Stimulated activated naive CD8-positive, alpha-beta T cell treated with anti-CD3 and anti-CD28 coated beads, Interleukin-15, Interleukin-2, amounts not matched to agents 100 U/mL and 50 U/mL, for 24 hours (primary cell): ENCODE data around the gene TALDO1.
A peak's percentile ranks its signal among the peaks of the same experiment; 100 is the strongest.

Source experiments
- ATAC-seq: fragments of 150-1000 bp; cut with Tn5 transposase; one replicate; pipeline ENCODE4 v1.10.0; 2021
- DNase-seq: peaks from one replicate; pipeline ENCODE4 v3.0.0; 2021

Gene TALDO1

DNA sequence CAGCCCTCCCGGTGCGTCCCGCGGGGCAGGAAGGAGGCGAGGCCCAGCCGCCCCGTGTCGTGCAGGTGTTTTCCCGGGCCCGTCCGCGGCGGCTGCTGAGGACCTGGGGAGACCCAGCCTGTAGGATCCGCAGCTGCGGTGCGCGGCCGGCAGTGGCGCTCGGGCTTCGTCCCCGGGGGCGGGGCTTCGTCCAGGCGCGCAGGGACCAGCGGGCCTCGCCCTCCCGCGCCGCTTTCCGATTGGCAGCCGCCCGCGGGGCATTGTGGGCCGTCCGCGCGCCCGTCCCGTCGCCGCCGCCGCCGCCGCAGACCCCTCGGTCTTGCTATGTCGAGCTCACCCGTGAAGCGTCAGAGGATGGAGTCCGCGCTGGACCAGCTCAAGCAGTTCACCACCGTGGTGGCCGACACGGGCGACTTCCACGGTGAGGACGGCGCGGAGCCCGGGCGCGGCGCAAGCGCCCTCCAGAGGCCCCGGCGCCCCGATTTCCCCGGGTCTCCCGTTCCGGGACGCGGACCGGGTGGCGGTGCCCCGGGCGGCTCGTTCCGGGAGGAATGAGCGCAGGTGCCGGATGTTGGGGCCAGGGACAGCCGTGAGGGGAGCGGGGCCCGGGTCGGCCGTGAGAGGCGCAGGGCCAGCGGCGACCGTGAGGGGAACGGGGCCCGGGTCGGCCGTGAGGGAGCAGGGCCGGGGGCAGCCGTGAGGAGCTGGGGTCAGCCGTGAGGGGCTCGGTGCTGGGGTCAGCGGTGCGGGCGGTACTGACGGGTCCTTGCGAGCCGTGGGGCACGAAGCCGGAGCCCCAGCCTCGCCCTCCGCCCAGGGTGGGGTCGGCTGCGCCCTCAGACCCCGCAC lies at the start of gene TALDO1:
TALDO1 (plus strand) TSS at position 307 of the 849 bp plus-strand sequence; CDS start at position 325, 18 bp downstream.
- ATAC-seq, result peak; percentile 94
- DNase-seq, result peak; percentile 94

DNA sequence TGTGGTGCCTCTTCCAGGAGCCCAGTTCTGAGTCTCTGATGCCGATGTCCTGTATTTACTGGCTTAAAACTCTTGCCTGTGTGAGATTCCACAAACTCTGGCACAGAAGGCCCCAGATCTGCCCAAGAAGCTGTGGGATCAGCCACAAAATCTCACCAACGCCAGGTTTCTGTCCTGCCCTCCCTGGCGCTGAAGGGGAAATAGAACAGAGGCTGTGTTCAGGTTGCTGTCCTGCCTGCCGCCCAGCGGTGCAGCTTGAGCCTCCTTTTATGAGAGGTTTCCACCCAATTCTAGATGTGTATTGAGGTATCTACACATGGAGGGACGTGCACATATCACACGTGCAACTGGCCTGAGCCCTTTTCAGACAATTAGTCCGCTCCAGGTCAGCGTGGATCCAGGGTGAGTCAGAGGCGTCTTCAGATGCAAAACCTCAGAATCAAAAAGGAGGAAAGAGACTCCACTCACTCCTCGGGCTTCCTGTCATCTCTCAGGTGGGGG lies 49.4 kb upstream of the TALDO1 start:
- DNase-seq, result no peak
- no peak for ATAC-seq

DNA sequence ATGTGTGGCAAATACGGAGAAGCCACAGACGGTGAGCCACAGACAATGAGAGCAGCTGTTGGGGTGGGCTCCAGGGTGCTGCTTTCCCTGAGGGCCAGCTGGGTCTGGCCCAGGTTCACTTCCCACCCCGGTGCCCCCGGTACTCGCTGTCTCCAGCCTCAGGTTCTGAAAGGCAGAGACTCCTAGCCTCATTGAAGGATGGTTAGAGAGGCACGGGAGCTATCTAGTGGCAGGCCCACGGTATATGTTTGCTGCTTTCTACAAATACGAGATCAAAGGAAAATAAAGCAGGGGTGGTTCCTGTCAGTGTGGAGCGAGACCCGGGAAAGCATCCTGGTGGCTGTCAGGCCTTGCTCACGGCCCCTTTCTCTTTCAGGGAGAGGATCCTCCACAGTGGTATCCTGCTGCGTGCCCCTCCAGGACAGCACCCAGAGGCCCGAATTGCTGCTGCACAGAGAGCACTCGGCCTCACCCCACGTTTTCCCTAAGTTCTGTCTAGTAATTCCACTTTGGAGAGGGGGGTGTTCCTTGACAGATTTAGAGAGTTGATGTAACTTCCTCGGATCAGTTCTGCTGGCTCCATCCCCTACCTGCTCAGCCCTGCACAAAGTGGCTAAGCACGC lies 48.7 kb upstream of the TALDO1 start:
- no peak for ATAC-seq
- no peak for DNase-seq

DNA sequence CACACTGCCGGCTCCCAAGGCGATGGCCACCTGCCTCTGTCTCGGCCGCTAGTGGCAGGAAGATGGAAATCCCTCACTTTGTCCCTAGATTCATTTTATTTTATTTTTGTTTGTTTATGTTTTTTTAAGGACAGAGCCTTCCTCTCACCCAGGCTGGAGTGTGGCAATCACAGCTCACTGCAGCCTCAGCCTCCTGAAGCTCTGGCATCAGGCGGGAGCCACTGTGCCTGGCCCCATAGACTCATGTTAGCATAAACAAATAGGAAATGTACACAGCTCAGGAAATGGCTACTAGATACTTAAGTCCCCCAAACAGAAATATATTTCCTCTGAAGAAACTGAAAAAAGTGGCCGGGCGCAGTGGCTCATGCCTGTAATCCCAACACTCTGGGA lies 48.2 kb upstream of the TALDO1 start:
- ATAC-seq (no peak), DNase-seq (no peak)

DNA sequence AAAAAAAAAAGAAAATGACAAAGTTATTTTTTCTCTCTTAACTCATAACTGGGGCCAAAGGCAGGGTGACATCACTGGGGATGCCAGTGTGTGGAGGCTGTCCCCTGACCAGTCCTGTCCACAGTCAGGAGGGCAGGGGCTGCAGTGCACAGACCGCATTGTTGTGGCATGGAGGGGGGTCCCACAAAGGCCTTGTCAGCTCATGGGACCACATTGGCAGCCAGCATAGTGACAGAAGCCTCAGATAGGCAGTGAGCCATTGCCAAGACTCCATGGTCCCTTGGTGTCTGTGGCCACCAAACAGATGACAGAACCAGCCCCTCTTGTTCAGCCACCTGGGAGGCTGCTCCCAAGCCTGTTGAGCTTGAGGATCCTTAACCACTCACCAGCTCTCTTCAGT lies 47.5 kb upstream of the TALDO1 start:
- no peak for DNase-seq
- no peak for ATAC-seq

DNA sequence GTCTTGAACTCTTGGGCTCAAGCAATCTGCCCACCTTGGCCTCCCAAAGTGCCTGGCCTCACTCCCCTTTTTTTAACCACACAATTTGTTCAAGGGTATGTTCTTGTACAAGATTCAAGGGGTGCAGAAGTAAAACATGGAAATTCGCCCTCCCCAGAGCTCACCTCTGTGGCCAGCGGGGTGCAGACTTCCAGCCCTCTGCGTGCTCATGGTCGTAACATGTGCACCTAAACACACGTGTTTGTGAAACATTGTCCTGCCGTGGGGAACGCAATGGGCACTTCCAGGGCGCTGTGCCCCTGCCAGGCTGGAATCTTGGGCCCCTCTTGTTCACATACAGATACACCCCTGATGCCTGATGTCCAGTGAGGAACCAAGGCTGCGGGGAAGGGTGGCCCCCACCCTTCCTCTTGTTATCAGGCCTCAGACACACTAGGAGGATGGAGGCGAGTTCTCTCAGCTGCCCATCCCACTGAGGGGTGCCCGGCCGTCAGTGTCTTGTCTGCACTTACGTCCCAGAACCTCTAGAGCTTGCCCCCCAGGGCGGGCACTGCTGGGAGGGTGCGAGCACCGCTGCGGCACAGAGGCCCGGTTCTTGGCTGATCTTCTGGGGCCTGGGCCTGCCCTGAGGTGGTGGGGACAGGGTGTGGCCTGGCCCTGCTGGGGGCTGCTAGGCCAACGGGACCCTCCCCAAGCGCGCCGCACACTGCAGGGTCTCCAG lies 45.4 kb upstream of the TALDO1 start:
- DNase-seq, result no peak
- ATAC-seq, result no peak

DNA sequence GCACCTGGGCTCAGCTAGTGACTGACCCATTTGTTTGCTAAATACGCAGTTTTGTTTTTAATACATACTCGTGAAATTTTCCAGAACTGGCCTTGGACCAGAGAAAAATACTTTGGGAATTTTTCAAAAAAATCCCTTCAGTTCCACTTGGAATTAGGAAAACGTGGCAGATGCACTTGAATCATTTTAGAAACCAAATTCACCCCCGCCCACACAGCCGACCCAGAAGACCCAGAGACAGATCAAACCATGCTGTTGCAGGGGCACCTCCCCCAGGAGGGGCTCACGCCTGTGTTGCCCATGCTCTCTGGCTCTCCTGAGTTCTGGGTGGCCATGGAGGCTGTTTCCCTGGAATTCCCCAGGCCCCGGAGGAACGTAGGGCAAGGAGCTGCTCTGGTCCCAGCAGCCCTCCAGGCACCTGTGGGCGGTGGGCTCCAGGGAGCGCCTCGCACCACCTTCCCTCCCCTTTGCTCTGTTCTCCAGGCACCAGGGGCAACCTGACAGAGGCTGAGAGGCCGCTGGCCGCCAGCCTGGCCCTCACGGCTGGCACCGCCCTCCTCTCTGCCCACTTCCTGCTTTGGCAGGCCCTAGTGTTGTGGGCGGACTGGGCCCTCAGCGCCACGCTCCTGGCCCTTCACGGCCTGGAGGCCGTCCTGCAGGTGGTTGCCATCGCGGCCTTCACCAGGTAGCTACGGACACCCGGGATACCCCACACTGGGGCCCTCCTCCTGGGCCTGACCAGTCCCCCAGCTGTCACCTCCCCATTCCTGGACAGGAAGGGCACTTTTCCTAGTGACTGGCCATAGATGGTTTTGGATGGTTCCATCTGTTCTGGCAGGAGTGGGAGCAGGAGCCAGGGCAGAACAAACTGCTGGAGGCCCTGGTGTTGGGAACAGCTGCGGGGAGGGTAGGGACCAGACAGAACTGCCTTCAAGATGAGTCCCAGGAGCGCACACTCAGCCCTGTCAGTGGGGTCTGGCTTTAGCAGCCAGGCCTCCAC lies 44.5 kb upstream of the TALDO1 start:
- DNase-seq, result no peak
- ATAC-seq, result no peak

DNA sequence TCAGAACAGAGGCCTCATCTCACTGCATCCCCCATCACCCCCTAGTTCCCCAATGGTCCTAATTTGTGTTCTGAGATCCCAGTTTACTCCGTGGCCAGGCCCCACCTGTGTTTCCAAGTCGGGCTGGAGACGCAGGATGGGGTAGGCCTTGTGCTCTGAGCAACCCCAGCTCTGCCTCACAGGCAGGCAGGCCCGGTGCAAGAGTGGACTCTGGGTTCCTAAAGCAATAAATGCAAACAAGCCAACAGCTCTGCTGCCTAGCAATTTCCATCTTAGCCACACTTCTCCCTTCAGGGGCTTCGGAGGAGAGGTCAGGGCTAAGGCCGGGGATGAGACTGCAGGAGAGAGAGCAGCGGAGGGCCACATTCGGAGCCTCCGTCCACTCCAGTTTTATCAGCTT lies 43.8 kb upstream of the TALDO1 start:
- ATAC-seq (no peak), DNase-seq (no peak)

DNA sequence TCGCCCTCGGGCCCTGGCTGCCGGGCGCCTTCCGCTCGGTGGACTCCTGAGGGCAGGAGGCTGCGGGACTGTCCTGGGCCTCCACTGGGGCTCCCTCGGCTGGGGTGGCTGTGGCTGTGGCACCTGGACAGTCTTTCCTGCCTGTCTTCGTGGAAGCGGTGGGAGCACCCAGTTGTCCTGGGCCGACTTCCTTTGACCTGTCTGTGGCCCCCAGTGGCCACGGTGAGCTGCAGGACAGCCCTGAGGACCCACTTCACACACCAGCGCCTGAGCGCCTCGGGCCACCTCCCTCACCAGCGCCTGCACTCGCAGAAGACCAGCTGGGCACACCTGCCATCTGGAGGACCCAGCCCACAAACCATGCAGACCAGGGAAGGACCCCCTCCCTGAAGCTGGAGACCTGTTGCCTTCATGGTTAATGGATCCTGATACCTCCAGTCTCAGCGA lies 43.0 kb upstream of the TALDO1 start:
- ATAC-seq, result no peak

DNA sequence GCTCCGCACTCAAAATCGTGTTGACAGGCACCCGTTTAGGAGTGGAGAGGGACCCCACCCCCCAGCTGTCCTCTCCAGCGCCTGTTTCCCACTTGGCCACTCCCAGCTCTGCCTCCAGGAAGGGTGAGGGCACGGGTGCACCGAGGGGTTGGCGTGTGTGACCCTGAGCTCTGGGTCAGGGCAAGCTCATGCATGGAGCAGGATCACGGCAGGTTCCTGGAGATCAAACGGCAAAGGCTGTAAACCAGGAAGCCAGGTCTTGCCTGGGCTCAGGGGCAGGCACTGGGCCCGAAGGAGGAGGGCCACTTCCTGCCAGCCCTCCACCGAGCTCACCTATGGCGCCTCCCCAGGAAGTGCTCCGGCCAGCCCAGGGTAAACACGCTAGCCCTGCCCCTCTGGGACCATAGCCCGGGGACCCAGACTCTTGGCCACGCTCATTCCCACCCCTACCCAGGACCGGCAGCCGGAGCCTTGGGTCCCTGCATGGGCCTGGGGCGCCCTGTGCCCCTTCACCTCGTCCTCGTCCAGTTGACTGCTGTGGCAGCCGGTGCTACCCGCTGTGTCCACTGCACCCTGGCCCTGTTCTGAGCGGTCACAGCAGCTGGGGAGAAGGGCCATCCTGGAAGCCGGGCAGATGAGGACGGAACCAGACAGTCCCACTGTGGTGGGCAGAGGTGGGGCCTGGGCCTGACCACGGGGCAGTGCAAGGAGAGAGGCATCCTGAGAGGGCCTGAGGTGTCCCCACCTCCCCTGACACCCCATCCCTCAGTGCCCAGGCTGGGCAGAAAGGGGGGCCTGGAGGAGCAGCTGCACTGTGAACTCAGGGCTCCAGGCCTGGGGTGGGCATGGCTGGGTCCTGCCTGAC lies 42.3 kb upstream of the TALDO1 start:
- no peak for DNase-seq
- no peak for ATAC-seq

More for the DNA sequence above, 43.0 kb upstream of the TALDO1 start:
- DNase-seq, result no peak

DNA sequence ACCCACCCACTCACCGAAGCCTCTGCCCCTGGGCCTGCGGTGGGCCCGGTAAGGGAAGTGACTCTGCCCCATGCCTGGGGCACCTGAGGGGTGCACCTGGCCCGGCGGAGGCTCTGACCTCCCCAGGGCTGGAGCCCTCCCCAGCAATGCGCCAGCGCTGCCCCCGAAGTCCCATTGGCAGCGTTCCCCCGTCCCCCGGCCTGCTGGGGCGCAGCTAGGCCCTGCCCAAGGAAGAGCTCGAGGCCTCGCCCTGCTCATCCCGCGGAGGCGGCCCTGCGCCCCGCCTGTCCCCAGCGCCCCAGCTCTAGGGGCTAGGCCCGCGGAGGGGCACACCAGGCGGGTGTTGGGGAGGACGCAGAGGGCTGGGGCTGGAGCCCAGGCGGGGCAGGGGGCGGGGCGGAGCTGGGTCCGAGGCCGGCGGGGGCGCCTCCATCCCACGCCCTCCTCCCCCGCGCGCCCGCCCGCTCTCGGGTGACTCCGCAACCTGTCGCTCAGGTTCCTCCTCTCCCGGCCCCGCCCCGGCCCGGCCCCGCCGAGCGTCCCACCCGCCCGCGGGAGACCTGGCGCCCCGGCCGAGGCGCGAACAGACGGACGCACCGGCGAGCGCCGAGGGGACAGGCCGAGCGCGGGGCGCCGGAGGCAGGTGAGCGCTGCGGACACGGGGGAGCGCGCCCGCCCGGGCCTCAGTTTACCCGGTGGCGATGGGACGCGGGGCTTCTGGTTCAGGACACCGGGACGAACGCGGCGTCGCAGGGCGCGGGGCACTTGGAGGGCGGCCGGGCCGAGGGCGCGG lies 41.4 kb upstream of the TALDO1 start, which contains the start of gene EPS8L2:
EPS8L2 (plus strand) TSS at position 586 of the 793 bp plus-strand sequence. CDS start 3,177 bp downstream, outside the sequence.
- ATAC-seq, result peak; percentile 24
- no peak for DNase-seq

DNA sequence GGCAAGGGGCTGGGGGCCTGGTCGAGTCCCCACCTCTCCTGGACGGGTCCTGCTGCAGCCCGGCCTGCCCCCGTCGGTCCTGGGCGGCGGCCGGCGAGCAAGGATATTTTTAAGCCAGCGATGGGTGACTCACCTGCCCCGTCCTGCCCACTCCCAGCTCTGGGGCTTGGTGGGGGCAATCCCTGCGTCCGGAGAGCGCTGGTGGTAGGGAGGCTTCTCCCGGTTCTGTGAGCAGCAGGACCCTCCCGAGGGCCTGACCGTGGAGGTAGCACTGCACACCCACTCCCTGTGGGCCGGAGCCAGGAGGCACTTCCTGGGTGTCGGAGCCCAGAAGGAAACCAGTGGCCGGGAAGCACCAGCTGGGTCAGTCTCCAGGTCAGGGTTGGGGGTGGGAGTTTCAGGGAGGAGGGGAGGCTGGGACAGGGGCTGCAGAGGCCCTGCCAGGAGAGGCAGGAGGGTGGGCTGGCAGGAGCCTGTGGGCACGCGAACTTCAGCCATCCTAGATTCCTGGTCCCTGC lies 40.8 kb upstream of the TALDO1 start:
- ATAC-seq, result peak; percentile 19
- DNase-seq, result no peak

DNA sequence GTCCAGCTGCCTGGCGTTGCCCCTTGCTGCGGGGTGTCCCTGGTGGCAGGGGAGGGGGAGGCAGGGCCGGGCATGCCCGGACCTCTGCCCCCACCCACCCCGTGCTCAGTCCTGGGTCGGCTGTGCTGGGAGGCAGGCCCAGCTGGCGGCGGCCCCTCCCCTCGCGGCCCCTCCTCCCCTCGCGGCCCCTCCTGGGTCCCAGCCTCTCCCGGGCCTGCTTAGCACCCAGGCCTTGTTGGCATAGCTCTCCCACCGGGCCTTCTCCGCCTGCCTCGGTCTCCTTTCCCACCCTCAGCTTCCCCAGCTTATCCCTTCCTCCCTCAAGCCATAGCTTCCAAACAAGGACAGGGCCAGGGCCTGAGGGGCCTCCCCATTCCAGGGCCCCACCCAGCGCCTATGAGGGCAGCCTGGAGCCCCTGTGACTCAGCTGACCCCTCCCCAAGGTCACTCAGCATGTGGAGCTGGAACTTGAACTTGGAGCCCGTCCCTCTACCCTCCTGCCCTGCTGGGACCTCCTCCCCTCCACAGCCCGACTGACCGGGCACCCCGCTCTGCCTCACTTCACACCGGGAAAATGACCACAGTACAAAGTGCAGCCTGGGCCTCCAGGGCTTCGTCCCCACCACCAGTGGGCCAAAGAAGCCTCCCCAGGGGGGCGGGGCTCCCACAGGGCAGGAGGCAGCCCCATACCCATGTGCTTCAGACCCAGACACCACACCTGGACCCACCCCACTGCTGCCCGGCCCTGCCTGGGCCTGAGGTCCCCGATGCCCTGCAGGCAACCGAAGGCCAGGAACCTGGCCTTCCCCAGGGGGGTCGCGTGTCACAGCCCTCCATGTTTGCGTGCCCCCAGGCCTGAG lies 40.1 kb upstream of the TALDO1 start:
- no peak for ATAC-seq
- DNase-seq, result no peak

DNA sequence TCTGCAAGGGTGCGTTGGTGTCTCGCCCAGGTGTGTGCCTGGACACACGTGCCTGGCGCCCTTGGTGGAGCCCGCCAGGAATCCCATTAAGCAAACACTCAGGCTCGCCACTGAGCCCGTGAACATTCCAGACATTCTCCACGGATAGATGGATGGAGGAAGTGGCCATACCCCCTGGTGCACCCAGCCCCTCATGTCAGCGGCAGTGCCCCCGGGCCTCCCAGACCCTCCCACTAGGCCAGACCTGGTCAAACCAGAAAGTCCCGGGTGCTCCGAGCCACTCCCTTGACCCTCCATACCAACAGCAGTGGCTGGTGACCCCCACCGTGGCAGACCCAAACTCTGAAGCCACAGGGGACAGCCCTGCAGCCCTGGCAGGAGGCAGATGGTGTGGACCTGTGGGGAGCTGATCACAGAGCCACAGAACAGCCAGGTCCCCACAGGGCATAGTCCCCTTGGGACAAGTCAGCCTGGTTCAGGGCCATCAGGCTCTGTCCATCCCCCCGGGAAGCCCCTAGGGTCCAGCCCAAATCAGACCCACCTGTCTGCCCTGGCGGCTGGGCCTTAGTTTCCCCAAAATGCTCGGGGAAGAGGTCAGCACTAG lies 39.3 kb upstream of the TALDO1 start:
- ATAC-seq, result no peak
- no peak for DNase-seq

DNA sequence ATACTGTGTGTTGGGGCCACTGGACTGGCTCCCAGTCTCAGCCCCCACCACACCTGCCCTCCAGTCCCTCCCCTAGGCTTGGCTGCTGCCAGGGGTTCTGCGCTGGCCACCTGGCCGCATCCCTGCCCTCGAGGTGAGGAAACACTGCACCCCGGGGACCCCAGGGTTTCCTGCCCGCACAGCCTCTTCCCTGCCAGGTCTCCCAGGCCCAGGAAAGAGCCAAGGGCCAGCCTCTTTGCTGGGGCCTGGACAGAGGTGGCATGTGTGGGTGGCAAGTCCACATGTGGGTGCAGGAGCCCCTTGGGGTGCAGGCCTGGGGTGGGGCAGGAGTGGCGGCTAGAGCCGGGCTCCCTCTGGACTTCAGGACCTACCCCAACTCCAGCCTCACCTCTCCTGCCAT lies 38.8 kb upstream of the TALDO1 start:
- DNase-seq, result no peak
- ATAC-seq, result no peak

DNA sequence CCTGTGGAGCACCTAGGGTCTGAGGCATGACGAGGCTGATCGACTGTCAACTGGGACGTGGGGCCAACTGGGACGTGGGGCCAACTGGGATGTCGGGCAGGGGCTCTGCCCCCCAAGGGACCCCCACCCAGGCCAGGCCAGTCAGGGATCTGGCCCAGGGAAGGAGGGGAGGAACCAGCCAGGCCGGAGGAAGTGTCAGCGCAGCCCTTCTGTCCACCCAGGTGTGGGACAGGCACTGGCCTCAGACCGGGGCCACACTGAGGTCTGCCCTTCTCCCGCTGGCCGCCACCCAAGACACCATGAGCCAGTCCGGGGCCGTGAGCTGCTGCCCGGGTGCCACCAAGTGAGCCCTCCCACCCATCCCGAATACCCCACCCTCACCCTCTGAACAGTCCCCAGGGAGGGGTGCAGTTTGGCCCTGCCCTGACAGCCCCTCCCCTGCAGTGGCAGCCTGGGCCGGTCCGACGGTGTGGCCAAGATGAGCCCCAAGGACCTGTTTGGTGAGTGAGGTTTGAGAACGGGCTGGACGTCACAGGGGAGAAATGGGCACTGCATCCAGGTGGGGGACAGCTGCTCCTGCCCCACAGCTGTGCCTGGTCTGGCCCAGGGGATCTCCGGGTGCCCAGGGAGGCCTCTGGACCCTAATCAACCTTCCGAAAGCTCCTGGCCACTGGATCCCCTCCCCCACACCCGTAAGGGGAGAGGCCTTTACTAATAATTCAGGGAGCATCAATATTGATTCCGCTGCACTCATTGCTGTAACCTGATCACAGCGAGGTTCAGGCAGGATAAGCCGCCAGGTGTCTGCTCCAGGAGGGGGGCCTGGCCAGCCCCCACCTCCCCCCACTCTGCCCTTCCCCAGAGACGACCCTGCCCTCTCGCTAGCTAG lies 37.9 kb upstream of the TALDO1 start:
- DNase-seq, result no peak
- ATAC-seq, result no peak

DNA sequence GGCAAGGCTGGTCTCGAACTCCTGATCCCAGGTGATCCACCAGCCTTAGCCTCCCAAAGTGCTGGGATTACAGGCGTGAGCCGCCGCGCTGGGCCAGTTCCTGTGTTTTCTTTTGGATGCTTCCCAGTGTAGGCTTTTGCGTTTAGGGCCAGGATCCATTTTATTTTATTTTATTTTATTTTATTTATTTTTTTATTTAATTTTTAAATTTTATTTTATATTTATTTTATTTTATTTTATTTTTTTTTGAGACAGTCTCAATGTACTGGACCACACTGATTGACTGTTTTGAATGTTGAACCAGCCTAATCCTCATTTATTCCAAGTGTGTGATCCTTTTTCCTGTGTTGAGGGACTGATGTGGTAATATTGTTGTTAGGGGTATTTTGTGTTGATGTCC lies 32.8 kb upstream of the TALDO1 start:
- no peak for ATAC-seq
- DNase-seq, result no peak
